HG03439 (cell line): Measurements from ENCODE around the gene C1orf226.
"Not testable (repeated sequence)": the region's sequence is repeated elsewhere in the genome, so short reads cannot be mapped to it uniquely, and the experiment has no call there.

Experiments
- ATAC-seq: cut with Tn5 transposase; IDR thresholded peaks from one replicate; pipeline ENCODE4 v1.9.1; 2021; ENCODE audit warnings: mild to moderate bottlenecking, moderate library complexity; ENCODE audit not compliant: unreplicated experiment

The C1orf226 gene

GRCh38 chr1:162404550-162405160, 23.1 kb downstream of the C1orf226 start:
- no peak for ATAC-seq

- no peak for ATAC-seq
Measured at GRCh38 chr1:162405800-162406199, 24.3 kb downstream of the C1orf226 start.

- no peak for ATAC-seq
Measured at GRCh38 chr1:162406811-162407210, 25.3 kb downstream of the C1orf226 start.

- no peak for ATAC-seq
Measured at GRCh38 chr1:162407539-162407938, 26.0 kb downstream of the C1orf226 start.

GRCh38 chr1:162412002-162412401, 30.5 kb downstream of the C1orf226 start, which contains the start of gene SH2D1B:
Gene SH2D1B, minus strand, starts transcription at chr1:162412136. Its CDS starts 120 bp downstream, at chr1:162412016.
- no peak for ATAC-seq

GRCh38 chr1:162416215-162416614, 34.7 kb downstream of the C1orf226 start:
- ATAC-seq, result no peak

GRCh38 chr1:162416909-162417308, 35.4 kb downstream of the C1orf226 start:
- ATAC-seq, result no peak

- ATAC-seq, result no peak
Measured at GRCh38 chr1:162417650-162418049, 36.1 kb downstream of the C1orf226 start.

GRCh38 chr1:162418584-162418983, 37.1 kb downstream of the C1orf226 start:
- not testable (repeated sequence) for ATAC-seq

GRCh38 chr1:162419450-162419931, 38.0 kb downstream of the C1orf226 start:
- not testable (repeated sequence) for ATAC-seq

GRCh38 chr1:162420120-162420519, 38.6 kb downstream of the C1orf226 start:
- no peak for ATAC-seq

GRCh38 chr1:162421258-162422164, 40.0 kb downstream of the C1orf226 start:
- ATAC-seq, result no peak

- no peak for ATAC-seq
Measured at GRCh38 chr1:162422662-162423375, 41.3 kb downstream of the C1orf226 start.

- no peak for ATAC-seq
Measured at GRCh38 chr1:162430583-162430982, 49.1 kb downstream of the C1orf226 start.

GRCh38 chr1:162432977-162433713, 51.6 kb downstream of the C1orf226 start:
- not testable (repeated sequence) for ATAC-seq
